A549 (cell line): ENCODE measurements around the gene RPS21. TPM values are rescaled to one million over a fixed set of nuclear protein-coding genes. Genes with fewer than 3 reads are reported as not detected.

Experiments
- ATAC-seq, 2 experiments: fragments of 200-7000 bp in 1 of 2; fragments of >200 bp in 1 of 2; cut with Nextera tagmentation in 1 of 2; cut with Tn5 transposase in 1 of 2; 3 replicates each; pipeline versions ENCODE4 v1.8.0 to v1.9.1; 2018 to 2020; ENCODE audit warnings: mild to moderate bottlenecking in 1 of 2, moderate library complexity in 1 of 2
- CTCF ChIA-PET: fragments of 300-600 bp; sonication (Branson Sonifier 250); formaldehyde crosslinking; extraction: SDS; loops from one replicate; lab custom pipeline; 2021; ENCODE audit warnings: antibody characterized with exemption, inconsistent platforms; lab: Yijun Ruan, JAX
- POLR2A ChIA-PET: fragments of 350-600 bp; formaldehyde crosslinking; extraction: SDS; loops from one replicate; lab custom pipeline; 2021; ENCODE audit warnings: antibody characterized with exemption, inconsistent platforms; lab: Yijun Ruan, JAX
- DNase-seq, 2 experiments: peaks; one replicate each; pipeline versions ENCODE4 v3.0.0 to v3.0.0-alpha.2; 2011 to 2016; ENCODE audit warnings: low read depth in 1 of 2, low spot score in 1 of 2
- FAIRE-seq: peaks from 2 replicates; lab custom pipeline; 2011; peaks lifted over from hg19 to GRCh38; lab: Jason Lieb, UNC
- H3K27ac ChIP-seq, 2 experiments: fragments of >200 bp; sonication (Bioruptor Twin); formaldehyde crosslinking; 3 replicates each; pipeline ENCODE4 v1.5.1; 2016 to 2017
- H3K4me1 ChIP-seq: fragments of >200 bp; sonication (Bioruptor Twin); formaldehyde crosslinking; 3 replicates; pipeline ENCODE4 v1.6.1; 2016
- H3K4me2 ChIP-seq: fragments of >200 bp; sonication (Bioruptor Twin); formaldehyde crosslinking; 3 replicates; pipeline ENCODE4 v1.6.1; 2016
- H3K4me3 ChIP-seq: fragments of >200 bp; sonication (Bioruptor Twin); formaldehyde crosslinking; 3 replicates; pipeline ENCODE4 v1.5.1; 2016
- H3K9me3 ChIP-seq: fragments of >200 bp; sonication (Bioruptor Twin); formaldehyde crosslinking; 3 replicates; pipeline ENCODE4 v1.6.1; 2016
- EHF ChIP-seq: fragments of 250-450 bp; sonication (Bioruptor Pico); IDR thresholded peaks from 2 replicates; pipeline ENCODE4 v1.5.0; 2020; ENCODE audit warnings: mild to moderate bottlenecking
- FOSL2 ChIP-seq, 2 experiments: fragments of 450-650 bp in 1 of 2; fragments of >200 bp in 1 of 2; sonication (Bioruptor Twin) in 1 of 2; formaldehyde crosslinking; IDR thresholded peaks; 2 replicates each; pipeline versions ENCODE4 v1.5.0 to v1.6.1; 2016 to 2020; ENCODE audit warnings: mild to moderate bottlenecking in 1 of 2, moderate library complexity in 1 of 2
- JUN ChIP-seq, 2 experiments: fragments of >200 bp; sonication (Bioruptor Twin); formaldehyde crosslinking; IDR thresholded peaks; 2 replicates in 1 of 2; 3 replicates in 1 of 2; pipeline ENCODE4 v1.6.1; 2016 to 2017
- RCOR1 ChIP-seq: fragments of 150-350 bp; IDR thresholded peaks from 2 replicates; pipeline ENCODE4 v1.6.1; 2014; ENCODE audit warnings: antibody characterized with exemption, low read length, low read depth
- SMC3 ChIP-seq: fragments of >200 bp; sonication (Bioruptor Twin); formaldehyde crosslinking; IDR thresholded peaks from 3 replicates; pipeline ENCODE4 v1.6.1; 2018; ENCODE audit warnings: inconsistent platforms
- TP53 ChIP-seq: fragments of 250-450 bp; sonication (Bioruptor Pico); IDR thresholded peaks from 2 replicates; pipeline ENCODE4 v1.5.0; 2021; ENCODE audit warnings: mild to moderate bottlenecking, moderate library complexity
- WGBS: methylation state at CpG from one replicate; pipeline ENCODE4 v1.1.6; 2017; ENCODE audit errors: missing lambda C conversion rate; 5-methylcytosine and 5-hydroxymethylcytosine counted together
- polyA plus RNA-seq, 4 experiments: library from polyadenylated mRNA; depleted of rRNA in 3 of 4; stranded (reverse); fragments of >200 nt; fragmentation: RNase III in 1 of 4; extraction: RNeasy Plus Mini Kit Qiagen cat#74134 plus additional on column Dnase treatment in 1 of 4; gene quantifications; 2 replicates in 3 of 4; 3 replicates in 1 of 4; pipeline ENCODE4 v1.2.3, GENCODE V29; 2011 to 2017
- TF ChIP-seq, protein P1 (sequence below): fragments of >200 bp; sonication (Bioruptor Twin); formaldehyde crosslinking; IDR thresholded peaks from 2 replicates; pipeline ENCODE4 v1.6.1; 2016
- TF ChIP-seq, protein P2 (sequence below): IDR thresholded peaks from 2 replicates; pipeline ENCODE4 v1.6.1; 2012
- TF ChIP-seq, protein P3 (sequence below): fragments of >200 bp; sonication (Bioruptor Twin); formaldehyde crosslinking; IDR thresholded peaks from 3 replicates; pipeline ENCODE4 v1.6.1; 2016
- TF ChIP-seq, protein P4 (sequence below): fragments of 450-650 bp; IDR thresholded peaks from 2 replicates; pipeline ENCODE4 v1.6.1; 2014; ENCODE audit warnings: antibody characterized with exemption
- TF ChIP-seq, protein P5 (sequence below): IDR thresholded peaks from 2 replicates; pipeline ENCODE4 v1.6.1; 2012; ENCODE audit warnings: low read depth, borderline replicate concordance
- TF ChIP-seq, protein P6 (sequence below): fragments of 250-450 bp; sonication (Bioruptor Pico); IDR thresholded peaks from 2 replicates; pipeline ENCODE4 v1.5.0; 2021; ENCODE audit warnings: mild to moderate bottlenecking, moderate library complexity, borderline replicate concordance
- TF ChIP-seq, protein P7 (sequence below): fragments of 150-350 bp; IDR thresholded peaks from 2 replicates; pipeline ENCODE4 v1.6.1; 2014; ENCODE audit warnings: low read depth, mild to moderate bottlenecking, low read length

The RPS21 gene
- polyA plus RNA-seq, 2 of the 4 experiments (the other 2 are of a cell fraction), result 2,862 to 4,026 TPM

DNA sequence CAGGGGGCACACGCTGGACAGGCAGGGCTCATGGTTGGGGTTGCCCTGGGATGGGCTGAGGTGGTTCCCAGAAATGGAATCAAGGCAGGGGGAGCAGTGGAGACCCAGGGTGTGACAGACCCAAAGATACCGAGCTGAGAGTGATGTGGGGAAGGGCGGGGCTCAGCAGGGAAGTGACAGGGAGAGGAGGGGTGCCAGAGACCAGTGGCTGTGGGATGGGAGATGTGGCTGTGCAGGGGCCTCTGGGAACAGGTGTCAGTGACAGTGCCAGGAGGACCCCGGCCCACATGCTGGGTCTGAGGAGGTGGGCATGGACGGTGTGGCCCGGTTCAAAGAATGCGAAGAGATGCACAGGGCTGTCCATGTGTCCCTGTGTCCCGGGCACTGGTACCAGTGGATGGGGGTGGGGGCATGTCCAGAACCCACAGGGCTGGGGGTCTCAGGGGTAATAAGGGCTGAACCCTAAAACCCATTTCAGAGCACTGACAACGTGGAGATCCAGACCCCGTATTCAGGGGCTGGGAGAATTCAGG lies 19.1 kb downstream of the RPS21 start:
- DNase-seq (no peak), ATAC-seq (no peak), FAIRE-seq (no peak)
- WGBS, result 80% methylated on average over 10 of the region's 10 CpGs
- Histone ChIP-seq H3K9me3 (no peaks in the 10 kb centered on the region), H3K4me1 (peaks cover 21% of the 10 kb centered on the region), H3K4me3 (peak overlapping the region; percentile 93), H3K4me2 (peak overlapping the region; percentile 98), H3K27ac (peak overlapping the region; percentile 86 to 99; a peak in 4 of 6 replicates)
- CTCF ChIA-PET, result interaction anchor here (1.1 to 2.9 kb wide), 8 partner anchors 10 to 115 kb away, joined by 3 to 14 read pairs (median 7); no protein-coding TSS in a partner anchor
- TF ChIP-seq, protein P1, sequence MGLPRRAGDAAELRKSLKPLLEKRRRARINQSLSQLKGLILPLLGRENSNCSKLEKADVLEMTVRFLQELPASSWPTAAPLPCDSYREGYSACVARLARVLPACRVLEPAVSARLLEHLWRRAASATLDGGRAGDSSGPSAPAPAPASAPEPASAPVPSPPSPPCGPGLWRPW, result no peak
- no peak for TF ChIP-seq TP53 (CRISPR knock-in tag)
- POLR2A ChIA-PET, result no interaction called here

DNA sequence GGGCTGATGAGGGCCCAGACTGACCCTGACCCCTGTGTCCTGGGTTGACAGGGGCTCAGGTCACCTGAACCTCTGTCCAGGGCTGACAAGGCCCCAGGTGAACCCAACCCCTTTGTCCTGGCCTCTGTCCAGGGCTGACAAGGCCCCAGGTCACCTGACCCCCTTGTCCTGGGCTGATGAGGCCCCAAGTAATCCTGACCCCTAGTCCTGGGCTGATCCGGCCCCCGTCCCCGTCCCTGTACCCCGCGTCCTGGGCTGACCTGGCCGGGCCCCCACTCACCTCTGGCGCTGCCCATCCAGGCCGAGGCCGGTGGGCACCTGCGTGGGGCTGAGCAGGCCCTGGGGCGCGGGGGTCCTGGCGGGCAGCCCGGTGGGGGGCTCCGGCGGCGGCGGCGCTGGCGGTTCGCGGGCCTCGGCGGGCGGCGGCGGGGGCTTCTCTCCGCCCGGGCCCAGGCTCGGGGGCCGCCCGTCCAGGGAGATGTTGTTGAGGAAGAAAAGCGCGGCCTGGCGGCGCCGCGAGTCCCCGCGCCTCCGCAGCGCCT lies 19.8 kb downstream of the RPS21 start:
- ChIA-PET POLR2A (no interaction called here), CTCF (interaction anchor here (1.1 kb wide), 1 partner anchor 107 kb away, joined by 3 read pairs; no protein-coding TSS in a partner anchor)
- peak overlapping the region; percentile 86 to 99 for H3K27ac ChIP-seq
- DNase-seq, result no peak
- ATAC-seq, result no peak
- peaks cover 21% of the 10 kb centered on the region for H3K4me1 ChIP-seq
- peak overlapping the region; percentile 93 for H3K4me3 ChIP-seq
- H3K4me2 ChIP-seq, result peak overlapping the region; percentile 98
- no peak for FAIRE-seq
- TF ChIP-seq, protein P2, sequence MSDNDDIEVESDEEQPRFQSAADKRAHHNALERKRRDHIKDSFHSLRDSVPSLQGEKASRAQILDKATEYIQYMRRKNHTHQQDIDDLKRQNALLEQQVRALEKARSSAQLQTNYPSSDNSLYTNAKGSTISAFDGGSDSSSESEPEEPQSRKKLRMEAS, result no peak
- TF ChIP-seq, protein P1, result no peak
- TF ChIP-seq, protein P3, sequence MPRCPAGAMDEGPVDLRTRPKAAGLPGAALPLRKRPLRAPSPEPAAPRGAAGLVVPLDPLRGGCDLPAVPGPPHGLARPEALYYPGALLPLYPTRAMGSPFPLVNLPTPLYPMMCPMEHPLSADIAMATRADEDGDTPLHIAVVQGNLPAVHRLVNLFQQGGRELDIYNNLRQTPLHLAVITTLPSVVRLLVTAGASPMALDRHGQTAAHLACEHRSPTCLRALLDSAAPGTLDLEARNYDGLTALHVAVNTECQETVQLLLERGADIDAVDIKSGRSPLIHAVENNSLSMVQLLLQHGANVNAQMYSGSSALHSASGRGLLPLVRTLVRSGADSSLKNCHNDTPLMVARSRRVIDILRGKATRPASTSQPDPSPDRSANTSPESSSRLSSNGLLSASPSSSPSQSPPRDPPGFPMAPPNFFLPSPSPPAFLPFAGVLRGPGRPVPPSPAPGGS, result no peak
- TF ChIP-seq, protein P4, sequence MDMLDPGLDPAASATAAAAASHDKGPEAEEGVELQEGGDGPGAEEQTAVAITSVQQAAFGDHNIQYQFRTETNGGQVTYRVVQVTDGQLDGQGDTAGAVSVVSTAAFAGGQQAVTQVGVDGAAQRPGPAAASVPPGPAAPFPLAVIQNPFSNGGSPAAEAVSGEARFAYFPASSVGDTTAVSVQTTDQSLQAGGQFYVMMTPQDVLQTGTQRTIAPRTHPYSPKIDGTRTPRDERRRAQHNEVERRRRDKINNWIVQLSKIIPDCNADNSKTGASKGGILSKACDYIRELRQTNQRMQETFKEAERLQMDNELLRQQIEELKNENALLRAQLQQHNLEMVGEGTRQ, result 0 out of 2 replicates have a peak, but pooled peaks have one; percentile 8
- WGBS, result no CpG with 5 or more reads among the region's 42 CpGs
- no peaks in the 10 kb centered on the region for H3K9me3 ChIP-seq

DNA sequence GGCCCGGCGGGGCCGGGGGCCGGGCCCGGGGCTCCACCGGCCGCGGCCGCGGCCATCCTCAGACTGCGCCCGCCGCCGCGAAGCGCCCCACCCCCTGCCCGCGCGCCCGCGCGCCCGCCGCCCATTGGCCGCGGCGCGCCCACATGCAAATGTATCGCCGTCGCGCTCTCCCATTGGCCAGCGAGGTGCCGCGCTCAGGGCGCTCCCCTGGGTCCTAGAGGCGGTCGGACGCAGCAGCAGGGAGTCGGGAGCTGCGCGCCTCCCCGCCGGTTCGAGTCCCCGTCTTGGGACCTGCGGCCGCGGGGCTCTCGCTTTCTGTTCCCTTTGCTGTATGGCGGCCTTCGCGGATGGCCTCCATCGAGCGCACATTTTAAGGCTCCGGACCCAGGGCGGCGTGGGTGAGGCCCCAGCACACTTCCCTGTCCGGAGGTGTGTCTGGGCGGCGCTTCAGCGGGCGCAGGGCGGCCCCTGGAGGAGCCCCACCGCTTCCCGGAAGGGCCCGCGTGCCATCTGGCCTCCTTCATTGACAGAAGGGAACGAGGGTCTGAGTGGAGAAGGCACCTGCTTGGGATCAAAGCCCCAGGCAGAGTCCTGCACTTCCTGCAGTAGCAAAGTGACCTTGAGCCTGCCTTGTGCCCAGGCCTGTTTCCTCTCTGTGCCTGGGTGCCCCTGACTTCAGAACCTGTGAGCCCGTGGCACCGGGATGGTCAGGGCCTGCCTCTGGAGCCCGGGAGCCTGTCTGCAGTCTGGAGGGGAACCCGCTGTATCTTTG lies 20.5 kb downstream of the RPS21 start, which contains the start of gene CABLES2:
CABLES2 (minus strand) TSS at position 65 of the 772 bp plus-strand sequence; CDS start at position 56, 9 bp downstream.
- DNase-seq, result peak; percentile 84 to 95
- ATAC-seq, result peak; percentile 58 to 87
- H3K4me2 ChIP-seq, result peak within 1 kb of the TSS; percentile 98
- 39% methylated on average over 6 of the region's 73 CpGs for WGBS
- peak within 1 kb of the TSS; percentile 93 for H3K4me3 ChIP-seq
- no peaks in the 10 kb centered on the region for H3K9me3 ChIP-seq
- TF ChIP-seq RCOR1 (no peak), FOSL2 (IDR thresholded peaks at IDR 0.05) (no peak), FOSL2 (CRISPR knock-in tag; IDR thresholded peaks at IDR 0.05) (peak; percentile 9; the same call in 1 of the 2 replicates), SMC3 (no peak), EHF (no peak), JUN (IDR thresholded peaks at IDR 0.05) (no peak)
- TF ChIP-seq, protein P5, sequence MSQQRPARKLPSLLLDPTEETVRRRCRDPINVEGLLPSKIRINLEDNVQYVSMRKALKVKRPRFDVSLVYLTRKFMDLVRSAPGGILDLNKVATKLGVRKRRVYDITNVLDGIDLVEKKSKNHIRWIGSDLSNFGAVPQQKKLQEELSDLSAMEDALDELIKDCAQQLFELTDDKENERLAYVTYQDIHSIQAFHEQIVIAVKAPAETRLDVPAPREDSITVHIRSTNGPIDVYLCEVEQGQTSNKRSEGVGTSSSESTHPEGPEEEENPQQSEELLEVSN, result peak; percentile 74
- TF ChIP-seq, protein P6, sequence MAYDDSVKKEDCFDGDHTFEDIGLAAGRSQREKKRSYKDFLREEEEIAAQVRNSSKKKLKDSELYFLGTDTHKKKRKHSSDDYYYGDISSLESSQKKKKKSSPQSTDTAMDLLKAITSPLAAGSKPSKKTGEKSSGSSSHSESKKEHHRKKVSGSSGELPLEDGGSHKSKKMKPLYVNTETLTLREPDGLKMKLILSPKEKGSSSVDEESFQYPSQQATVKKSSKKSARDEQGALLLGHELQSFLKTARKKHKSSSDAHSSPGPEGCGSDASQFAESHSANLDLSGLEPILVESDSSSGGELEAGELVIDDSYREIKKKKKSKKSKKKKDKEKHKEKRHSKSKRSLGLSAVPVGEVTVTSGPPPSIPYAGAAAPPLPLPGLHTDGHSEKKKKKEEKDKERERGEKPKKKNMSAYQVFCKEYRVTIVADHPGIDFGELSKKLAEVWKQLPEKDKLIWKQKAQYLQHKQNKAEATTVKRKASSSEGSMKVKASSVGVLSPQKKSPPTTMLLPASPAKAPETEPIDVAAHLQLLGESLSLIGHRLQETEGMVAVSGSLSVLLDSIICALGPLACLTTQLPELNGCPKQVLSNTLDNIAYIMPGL (CRISPR knock-in tag), result no peak
- TF ChIP-seq, protein P2, result no peak; the same call in 1 of the 2 replicates
- TF ChIP-seq, protein P7, sequence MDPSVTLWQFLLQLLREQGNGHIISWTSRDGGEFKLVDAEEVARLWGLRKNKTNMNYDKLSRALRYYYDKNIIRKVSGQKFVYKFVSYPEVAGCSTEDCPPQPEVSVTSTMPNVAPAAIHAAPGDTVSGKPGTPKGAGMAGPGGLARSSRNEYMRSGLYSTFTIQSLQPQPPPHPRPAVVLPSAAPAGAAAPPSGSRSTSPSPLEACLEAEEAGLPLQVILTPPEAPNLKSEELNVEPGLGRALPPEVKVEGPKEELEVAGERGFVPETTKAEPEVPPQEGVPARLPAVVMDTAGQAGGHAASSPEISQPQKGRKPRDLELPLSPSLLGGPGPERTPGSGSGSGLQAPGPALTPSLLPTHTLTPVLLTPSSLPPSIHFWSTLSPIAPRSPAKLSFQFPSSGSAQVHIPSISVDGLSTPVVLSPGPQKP, result no peak
- peaks cover 21% of the 10 kb centered on the region for H3K4me1 ChIP-seq
- no peak for FAIRE-seq
- ChIA-PET CTCF (interaction anchor here (1.1 to 1.5 kb wide), 2 partner anchors 12 to 108 kb away, joined by 3 to 4 read pairs; no protein-coding TSS in a partner anchor), POLR2A (no interaction called here)
- H3K27ac ChIP-seq, result peak within 1 kb of the TSS; percentile 86 to 99
